Spleen (tissue), 11 donors: ENCODE measurements around the gene CEP250. TPM values are rescaled to one million over a fixed set of nuclear protein-coding genes. Genes with fewer than 3 reads are reported as not detected.

Source experiments
- DNase-seq: peaks from one replicate; pipeline ENCODE4 v3.0.0-alpha.2; 2020
- H3K27ac ChIP-seq, 8 donors: fragments of 200-600 bp; sonication (generic) in 7 of 8; 1 replicate in 4 of 8; 2 replicates in 4 of 8; pipeline versions ENCODE4 v1.5.0 to v1.8.0; 2016 to 2021; ENCODE audit warnings: inconsistent platforms in 4 of 8, mild to moderate bottlenecking in 4 of 8, moderate library complexity in 1 of 8
- H3K27me3 ChIP-seq, 7 donors: fragments of 200-600 bp; sonication (generic) in 6 of 7; replicated peaks in 1 of 7; 1 replicate in 4 of 7; 2 replicates in 3 of 7; pipeline versions ENCODE4 v1.5.0 to v1.8.0; 2016 to 2021; ENCODE audit warnings: inconsistent platforms in 3 of 7, mild to moderate bottlenecking in 1 of 7
- H3K36me3 ChIP-seq, 6 donors: fragments of 200-600 bp; sonication (generic) in 5 of 6; 1 replicate in 4 of 6; 2 replicates in 2 of 6; pipeline versions ENCODE4 v1.5.0 to v1.8.0; 2016 to 2021; ENCODE audit warnings: inconsistent platforms in 2 of 6
- H3K4me1 ChIP-seq, 6 donors: fragments of 200-600 bp; sonication (generic) in 5 of 6; 1 replicate in 3 of 6; 2 replicates in 3 of 6; pipeline versions ENCODE4 v1.5.0 to v1.8.0; 2016 to 2021; ENCODE audit warnings: inconsistent platforms in 3 of 6
- H3K4me3 ChIP-seq, 8 donors: fragments of 200-600 bp; sonication (generic) in 7 of 8; 1 replicate in 4 of 8; 2 replicates in 4 of 8; pipeline versions ENCODE4 v1.5.0 to v1.8.0; 2016 to 2021; ENCODE audit warnings: inconsistent platforms in 4 of 8, mild to moderate bottlenecking in 4 of 8, moderate library complexity in 2 of 8
- H3K9me3 ChIP-seq, 8 donors: fragments of 200-600 bp; sonication (generic) in 7 of 8; 1 replicate in 4 of 8; 2 replicates in 4 of 8; pipeline versions ENCODE4 v1.5.0 to v1.8.0; 2016 to 2021; ENCODE audit warnings: inconsistent platforms in 4 of 8
- POLR2A ChIP-seq, 3 donors: fragments of 450-650 bp; IDR thresholded peaks; one replicate each; pipeline ENCODE4 v1.5.1; 2017; ENCODE audit warnings: antibody characterized with exemption in 3 of 3, mild to moderate bottlenecking in 1 of 3
- POLR2AphosphoS5 ChIP-seq, 3 donors: sonication (generic); formaldehyde crosslinking; IDR thresholded peaks; one replicate each; pipeline ENCODE4 v1.5.1; 2017; ENCODE audit warnings: antibody characterized with exemption in 3 of 3
- WGBS, 5 donors: extraction: QIAGEN DNeasy Blood & Tissue Kit in 3 of 5; methylation state at CpG; one replicate each; pipeline versions ENCODE4 v1.1.5 to v1.1.7; 2013 to 2018; 5-methylcytosine and 5-hydroxymethylcytosine counted together
- intact Hi-C: fragments of 100-400 bp; cut with DNase I; formaldehyde crosslinking; loops from one replicate; pipeline ENCODE4 v1.15.0; 2023; ENCODE audit warnings: low total_unique reads
- polyA plus RNA-seq, 3 donors: library from polyadenylated mRNA; stranded (reverse); fragments of 200-250 nt; gene quantifications; one replicate each; pipeline ENCODE4 v1.2.1, GENCODE V29; 2013
- total RNA-seq, 7 donors: library from RNA; depleted of rRNA in 3 of 7; stranded (reverse); fragments of >200 nt in 3 of 7; fragmentation: NEBNext Ultra II Directional in 4 of 7; extraction: Animal tissue kit (Norgen Biotek cat#: 25700) in 4 of 7; gene quantifications; one replicate each; pipeline versions ENCODE4 v1.1.0 to v1.2.1, GENCODE V29; 2016 to 2021
- TF ChIP-seq, protein P1 (sequence below), 11 experiments: fragments of 200-600 bp in 7 of 11; fragments of 450-650 bp in 4 of 11; sonication (generic) in 4 of 11; IDR thresholded peaks in 8 of 11; conservative IDR thresholded peaks in 3 of 11; 1 replicate in 7 of 11; 2 replicates in 4 of 11; pipeline versions ENCODE4 v1.4.0 to v1.8.0; 2016 to 2021; ENCODE audit warnings: antibody characterized with exemption in 11 of 11, inconsistent platforms in 4 of 11, mild to moderate bottlenecking in 1 of 11
- donor health status: healthy with polysubstance abuse.
- donor health status: DM: no; HTN: no; CAD: no; lungs with moderate emphysema.
- donor health status: DM: no; HTN: no; CAD: no.
- donor health status: Bipolar disorder and iron deficiency.
- donor health status: healthy.
- donor health status: DM: no; HTN: no; CAD: no.
- donor health status: DM: yes; HTN: yes; CAD: no.

Gene CEP250
- total and polyA plus RNA-seq, 10 donors, result 15.2 to 70.0 (median 45.7) TPM

DNA sequence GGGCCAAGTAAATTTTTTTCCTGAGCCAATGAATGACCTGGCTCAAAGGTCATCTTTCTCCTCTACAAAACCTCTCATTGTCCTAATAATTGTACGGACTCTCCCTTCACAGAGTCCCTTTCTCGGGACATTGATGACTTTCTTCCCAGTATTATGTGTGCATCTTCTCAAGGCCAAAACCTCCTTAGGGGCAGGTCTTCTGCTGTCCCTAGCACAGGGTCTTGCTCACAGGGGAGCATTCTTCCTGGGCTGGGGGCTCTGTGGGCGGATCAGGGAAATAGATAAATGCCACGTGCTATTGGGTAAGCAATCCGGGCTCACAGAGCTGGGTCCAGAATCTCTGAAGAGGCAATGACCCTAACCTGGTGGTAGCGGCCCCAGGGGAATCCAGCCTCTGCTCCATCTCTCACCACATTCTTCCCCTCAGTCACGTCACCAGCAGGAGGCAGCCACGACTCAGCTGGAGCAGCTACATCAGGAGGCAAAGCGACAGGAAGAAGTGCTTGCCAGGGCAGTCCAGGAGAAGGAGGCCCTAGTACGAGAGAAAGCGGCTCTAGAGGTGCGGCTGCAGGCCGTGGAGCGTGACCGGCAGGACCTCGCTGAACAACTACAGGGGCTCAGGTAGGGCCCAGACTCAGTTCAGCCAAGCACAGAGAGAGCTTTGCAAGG is 23.5 kb downstream of the CEP250 start:
- Histone ChIP-seq H3K27me3 (no peaks in the 10 kb centered on the region), H3K27ac (peak overlapping the region in 4 of 8 donors; percentile 29 to 57 (median 43)), H3K36me3 (peaks cover 3 to 100% (median 62%) of the 10 kb centered on the region in 6 donors), H3K4me1 (peaks cover 0 to 13% (median 6%) of the 10 kb centered on the region in 6 donors), H3K9me3 (peaks cover 0 to 2% (median 0%) of the 10 kb centered on the region in 8 donors), H3K4me3 (no peak overlapping the region)
- peak; percentile 88 for DNase-seq
- WGBS, 5 donors, result 70 to 82% (median 77%) methylated on average over 16 of the region's 16 CpGs
- TF ChIP-seq POLR2A (IDR thresholded peaks at IDR 0.05) (no peak), POLR2AphosphoS5 (IDR thresholded peaks at IDR 0.05) (peak; percentile 32 to 79 (median 68))
- TF ChIP-seq, protein P1, sequence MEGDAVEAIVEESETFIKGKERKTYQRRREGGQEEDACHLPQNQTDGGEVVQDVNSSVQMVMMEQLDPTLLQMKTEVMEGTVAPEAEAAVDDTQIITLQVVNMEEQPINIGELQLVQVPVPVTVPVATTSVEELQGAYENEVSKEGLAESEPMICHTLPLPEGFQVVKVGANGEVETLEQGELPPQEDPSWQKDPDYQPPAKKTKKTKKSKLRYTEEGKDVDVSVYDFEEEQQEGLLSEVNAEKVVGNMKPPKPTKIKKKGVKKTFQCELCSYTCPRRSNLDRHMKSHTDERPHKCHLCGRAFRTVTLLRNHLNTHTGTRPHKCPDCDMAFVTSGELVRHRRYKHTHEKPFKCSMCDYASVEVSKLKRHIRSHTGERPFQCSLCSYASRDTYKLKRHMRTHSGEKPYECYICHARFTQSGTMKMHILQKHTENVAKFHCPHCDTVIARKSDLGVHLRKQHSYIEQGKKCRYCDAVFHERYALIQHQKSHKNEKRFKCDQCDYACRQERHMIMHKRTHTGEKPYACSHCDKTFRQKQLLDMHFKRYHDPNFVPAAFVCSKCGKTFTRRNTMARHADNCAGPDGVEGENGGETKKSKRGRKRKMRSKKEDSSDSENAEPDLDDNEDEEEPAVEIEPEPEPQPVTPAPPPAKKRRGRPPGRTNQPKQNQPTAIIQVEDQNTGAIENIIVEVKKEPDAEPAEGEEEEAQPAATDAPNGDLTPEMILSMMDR (IDR thresholded peaks at IDR 0.05 in 8 of 11, conservative IDR thresholded peaks at IDR 0.05 in 3 of 11), result peak in 9 of 11 experiments; percentile 4 to 61 (median 52)
- intact Hi-C loops, result no loop called here

DNA sequence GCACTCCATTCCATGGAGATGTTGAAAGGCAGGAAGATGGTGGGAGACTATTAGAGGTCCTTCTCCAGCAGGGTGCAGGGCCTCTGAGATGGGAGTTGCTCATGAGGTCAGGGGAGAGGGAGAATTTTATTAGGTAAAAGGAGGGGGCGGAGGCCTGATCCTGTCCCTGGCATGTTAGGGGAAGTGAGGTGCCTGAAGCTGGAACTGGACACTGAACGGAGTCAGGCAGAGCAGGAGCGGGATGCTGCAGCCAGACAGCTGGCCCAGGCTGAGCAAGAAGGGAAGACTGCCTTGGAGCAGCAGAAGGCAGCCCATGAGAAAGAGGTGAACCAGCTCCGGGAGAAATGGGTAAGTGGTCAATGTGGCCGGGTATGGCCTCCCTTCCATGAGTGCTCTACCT is 24.4 kb downstream of the CEP250 start:
- peaks cover 3 to 100% (median 62%) of the 10 kb centered on the region in 6 donors for H3K36me3 ChIP-seq
- peaks cover 0 to 13% (median 6%) of the 10 kb centered on the region in 6 donors for H3K4me1 ChIP-seq
- WGBS, 5 donors, result 95 to 100% (median 96%) methylated on average over 5 of the region's 5 CpGs
- peaks cover 0 to 7% (median 0%) of the 10 kb centered on the region in 8 donors for H3K9me3 ChIP-seq
- intact Hi-C loops, result no loop called here
- no peak for DNase-seq
- H3K27me3 ChIP-seq, result no peaks in the 10 kb centered on the region
- H3K27ac ChIP-seq, result peak overlapping the region in 4 of 8 donors; percentile 23 to 57 (median 40)
- H3K4me3 ChIP-seq, result no peak overlapping the region
- TF ChIP-seq, protein P1 (IDR thresholded peaks at IDR 0.05 in 8 of 11, conservative IDR thresholded peaks at IDR 0.05 in 3 of 11), result no peak
- TF ChIP-seq POLR2A (IDR thresholded peaks at IDR 0.05) (no peak), POLR2AphosphoS5 (IDR thresholded peaks at IDR 0.05) (no peak)

DNA sequence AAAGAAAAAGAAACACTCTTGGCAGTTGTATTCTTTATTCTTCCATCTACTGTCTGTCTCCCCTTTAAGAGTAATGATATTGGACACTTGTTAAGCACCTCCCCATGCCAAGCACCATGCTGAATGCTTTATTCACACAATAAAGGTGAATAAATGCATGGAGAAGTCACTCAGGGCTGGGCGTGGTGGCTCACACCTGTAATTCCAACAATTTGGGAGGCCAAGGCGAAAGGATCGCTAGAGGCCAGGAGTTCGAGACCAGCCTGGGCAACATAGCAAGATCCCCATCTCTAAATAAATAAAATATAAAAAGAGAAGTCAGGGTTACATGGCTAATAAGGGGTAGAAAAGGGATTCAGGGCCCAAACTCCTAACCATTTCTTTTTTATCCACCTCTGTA is 32.1 kb downstream of the CEP250 start:
- H3K9me3 ChIP-seq, result peaks cover 0 to 7% (median 0%) of the 10 kb centered on the region in 8 donors

DNA sequence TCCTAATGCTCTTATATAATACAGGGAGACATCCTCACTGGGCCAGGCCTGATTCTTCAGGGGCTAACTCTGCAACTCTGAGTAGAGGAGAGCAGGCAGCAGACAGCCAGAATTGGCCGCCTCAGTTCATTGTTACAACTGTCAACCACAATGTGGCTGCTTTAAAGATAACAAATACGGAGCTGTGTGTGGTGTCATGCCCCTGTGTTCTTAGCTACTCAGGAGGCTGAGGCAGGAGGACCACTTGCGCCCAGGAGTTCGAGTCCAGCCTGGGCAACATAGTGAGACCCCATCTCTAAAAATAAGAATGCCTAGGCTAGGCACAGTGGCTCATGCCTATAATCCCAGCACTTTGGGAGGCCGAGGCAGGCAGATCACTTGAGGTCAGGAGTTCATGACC is 34.3 kb downstream of the CEP250 start:
- Histone ChIP-seq H3K4me1 (peaks cover 19 to 86% (median 58%) of the 10 kb centered on the region in 6 donors), H3K36me3 (peaks cover 5 to 74% (median 23%) of the 10 kb centered on the region in 6 donors)
- intact Hi-C loops, result no loop called here

More for the DNA sequence above, 32.1 kb downstream of the CEP250 start:
- Histone ChIP-seq H3K27ac (no peak overlapping the region), H3K36me3 (peaks cover 0 to 74% (median 16%) of the 10 kb centered on the region in 6 donors), H3K4me3 (no peak overlapping the region), H3K27me3 (no peaks in the 10 kb centered on the region), H3K4me1 (peaks cover 11 to 73% (median 44%) of the 10 kb centered on the region in 6 donors)
- TF ChIP-seq POLR2AphosphoS5 (IDR thresholded peaks at IDR 0.05), result no peak
- no peak for TF ChIP-seq POLR2A (IDR thresholded peaks at IDR 0.05)
- TF ChIP-seq, protein P1 (IDR thresholded peaks at IDR 0.05 in 8 of 11, conservative IDR thresholded peaks at IDR 0.05 in 3 of 11), result no peak
- intact Hi-C loops, result no loop called here
- 97 to 100% (median 98%) methylated on average over 4 of the region's 4 CpGs for WGBS, 5 donors
- DNase-seq, result no peak

More for the DNA sequence above, 34.3 kb downstream of the CEP250 start:
- Histone ChIP-seq H3K27ac (peak overlapping the region in 6 of 8 donors; percentile 80 to 94 (median 90)), H3K4me3 (peak overlapping the region in 6 of 8 donors; percentile 43 to 75 (median 56)), H3K27me3 (no peaks in the 10 kb centered on the region), H3K9me3 (no peaks in the 10 kb centered on the region)
- TF ChIP-seq, protein P1 (IDR thresholded peaks at IDR 0.05 in 8 of 11, conservative IDR thresholded peaks at IDR 0.05 in 3 of 11), result no peak
- TF ChIP-seq POLR2AphosphoS5 (IDR thresholded peaks at IDR 0.05), result no peak
- no peak for TF ChIP-seq POLR2A (IDR thresholded peaks at IDR 0.05)
- 77 to 84% (median 79%) methylated on average over 5 of the region's 5 CpGs for WGBS, 5 donors
- no peak for DNase-seq
